Measurements from ENCODE around the gene FAM227B.

- TF ChIP-seq CTCF (IDR thresholded peaks at IDR 0.05): no peak
- TF ChIP-seq POLR2A (IDR thresholded peaks at IDR 0.05): no peak
- no peak for TF ChIP-seq EP300 (IDR thresholded peaks at IDR 0.05)
- TF ChIP-seq POLR2AphosphoS5 (IDR thresholded peaks at IDR 0.05): no peak
Observed at GRCh38 chr15:49649987-49650386, 29.4 kb upstream of the FAM227B start.
